Skeletal muscle satellite cell (primary cell): ENCODE measurements around the gene ARHGDIG.

Experiments used
- H3K27me3 ChIP-seq: 2 replicates; pipeline ENCODE4 v1.7.0; 2013; ENCODE audit warnings: low read length; ENCODE audit not compliant: control insufficient read depth, insufficient read depth
- H3K36me3 ChIP-seq: 2 replicates; pipeline ENCODE4 v1.7.0; 2013; ENCODE audit warnings: mild to moderate bottlenecking, control low read depth, low read length; ENCODE audit not compliant: insufficient read depth
- H3K4me1 ChIP-seq: 2 replicates; pipeline ENCODE4 v1.7.0; 2013; ENCODE audit warnings: low read length; ENCODE audit not compliant: control insufficient read depth, insufficient read depth
- H3K4me2 ChIP-seq: 2 replicates; pipeline ENCODE4 v1.7.0; 2013; ENCODE audit warnings: mild to moderate bottlenecking, low read length
- H3K4me3 ChIP-seq: 2 replicates; pipeline ENCODE4 v1.7.0; 2013; ENCODE audit warnings: low read length
- H3K9ac ChIP-seq: 2 replicates; pipeline ENCODE4 v1.7.0; 2013; ENCODE audit warnings: mild to moderate bottlenecking, low read depth, low read length, moderate library complexity
- H3K9me3 ChIP-seq: replicated peaks from 2 replicates; pipeline ENCODE4 v1.7.0; 2013; ENCODE audit warnings: mild to moderate bottlenecking, control low read depth, low read length

Gene ARHGDIG

GRCh38 chr16:293043-293775 is 12.8 kb downstream of the ARHGDIG start:
- H3K27me3 ChIP-seq: no peaks in the 10 kb centered on the region
- no peak overlapping the region for H3K4me2 ChIP-seq
- H3K9ac ChIP-seq: no peak overlapping the region
- no peak overlapping the region for H3K4me3 ChIP-seq
- no peaks in the 10 kb centered on the region for H3K9me3 ChIP-seq
- H3K36me3 ChIP-seq: peaks cover 24% of the 10 kb centered on the region
- no peaks in the 10 kb centered on the region for H3K4me1 ChIP-seq

- Histone ChIP-seq H3K27me3 (no peaks in the 10 kb centered on the region), H3K4me1 (no peaks in the 10 kb centered on the region), H3K4me2 (no peak overlapping the region), H3K4me3 (no peak overlapping the region), H3K9me3 (no peaks in the 10 kb centered on the region), H3K9ac (no peak overlapping the region), H3K36me3 (peaks cover 20% of the 10 kb centered on the region)
These were observed 15.9 kb downstream of the ARHGDIG start for GRCh38 chr16:296276-296675.

DNA sequence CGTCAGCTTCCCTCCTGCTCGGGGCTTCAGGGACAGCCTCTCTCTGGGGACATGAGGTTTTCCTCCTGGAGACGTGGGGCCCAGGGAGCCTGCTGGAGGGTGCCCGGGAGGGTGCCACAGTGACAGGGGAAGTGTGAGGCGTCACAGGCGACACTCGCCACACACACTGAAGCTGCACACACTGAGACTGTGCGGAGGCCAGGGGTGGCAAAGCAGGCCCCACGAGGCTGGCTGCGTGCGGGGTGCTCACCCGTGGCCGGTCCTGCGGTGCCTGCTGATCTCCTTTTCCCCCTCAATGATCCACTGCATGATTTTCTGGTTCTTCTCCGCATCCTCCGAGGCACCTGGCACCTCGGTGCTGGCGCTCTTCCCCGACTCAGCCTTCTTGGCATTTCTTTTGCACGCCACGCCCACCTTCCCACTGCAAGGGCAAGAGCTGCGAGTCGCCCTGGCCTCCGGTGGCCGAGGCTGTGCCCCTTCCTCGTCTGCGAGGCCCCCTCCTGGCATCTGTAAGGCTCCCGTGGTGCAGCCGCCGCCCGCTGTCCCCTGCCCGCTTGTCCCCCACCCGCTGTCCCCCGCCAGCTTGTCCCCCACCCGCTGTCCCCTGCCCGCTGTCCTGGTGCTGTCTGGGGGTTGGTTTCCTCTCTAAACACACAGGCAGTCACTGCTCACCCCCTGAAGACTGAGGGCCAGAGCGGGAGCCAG is 16.6 kb downstream of the ARHGDIG start:
- no peak overlapping the region for H3K4me2 ChIP-seq
- no peak overlapping the region for H3K9ac ChIP-seq
- H3K9me3 ChIP-seq: no peaks in the 10 kb centered on the region
- H3K4me1 ChIP-seq: no peaks in the 10 kb centered on the region
- peaks cover 18% of the 10 kb centered on the region for H3K36me3 ChIP-seq
- no peaks in the 10 kb centered on the region for H3K27me3 ChIP-seq
- H3K4me3 ChIP-seq: no peak overlapping the region

DNA sequence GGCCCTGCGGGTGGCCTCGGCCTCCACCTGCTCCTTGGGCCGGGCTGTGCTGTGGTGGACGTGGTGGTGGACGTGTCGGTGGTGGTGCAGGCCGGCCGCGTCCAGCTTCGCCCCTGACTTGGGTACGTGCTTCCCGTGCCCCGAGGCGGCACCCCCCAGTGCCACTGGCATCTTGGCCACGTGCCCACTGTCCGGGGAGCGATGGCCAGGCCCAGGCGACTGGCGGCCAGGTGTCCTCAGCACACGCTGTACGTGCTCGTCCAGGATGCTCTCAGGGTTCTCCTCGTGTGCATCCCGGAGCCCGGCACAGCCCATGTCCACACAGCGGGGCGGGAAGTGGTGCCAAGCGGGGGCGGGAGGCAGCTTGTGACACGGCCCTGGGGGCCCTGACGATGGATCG is 17.4 kb downstream of the ARHGDIG start:
- Histone ChIP-seq H3K27me3 (no peaks in the 10 kb centered on the region), H3K9ac (no peak overlapping the region), H3K36me3 (peaks cover 13% of the 10 kb centered on the region), H3K4me3 (no peak overlapping the region), H3K4me1 (no peaks in the 10 kb centered on the region), H3K4me2 (no peak overlapping the region), H3K9me3 (no peaks in the 10 kb centered on the region)

DNA sequence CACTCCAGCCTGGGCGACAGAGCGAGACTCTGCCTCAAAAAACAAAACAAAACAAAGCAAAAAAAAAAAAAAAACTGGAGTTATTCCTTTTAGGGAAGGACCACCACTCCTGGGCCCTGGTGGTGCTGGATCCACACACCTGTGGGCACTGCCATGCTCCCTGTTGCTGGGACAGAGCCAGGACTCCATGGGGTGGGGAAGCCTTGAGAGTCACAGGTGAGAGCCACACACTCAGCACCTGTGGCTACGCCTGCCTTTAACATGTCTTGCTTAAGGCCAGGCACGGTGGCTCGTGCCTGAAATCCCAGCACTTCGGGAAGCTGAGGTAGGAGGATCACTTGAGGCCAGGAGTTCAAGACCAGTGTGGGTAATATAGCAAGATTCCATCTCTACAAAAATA is 20.8 kb downstream of the ARHGDIG start:
- H3K4me2 ChIP-seq: no peak overlapping the region
- no peaks in the 10 kb centered on the region for H3K4me1 ChIP-seq
- peaks cover 16% of the 10 kb centered on the region for H3K36me3 ChIP-seq

DNA sequence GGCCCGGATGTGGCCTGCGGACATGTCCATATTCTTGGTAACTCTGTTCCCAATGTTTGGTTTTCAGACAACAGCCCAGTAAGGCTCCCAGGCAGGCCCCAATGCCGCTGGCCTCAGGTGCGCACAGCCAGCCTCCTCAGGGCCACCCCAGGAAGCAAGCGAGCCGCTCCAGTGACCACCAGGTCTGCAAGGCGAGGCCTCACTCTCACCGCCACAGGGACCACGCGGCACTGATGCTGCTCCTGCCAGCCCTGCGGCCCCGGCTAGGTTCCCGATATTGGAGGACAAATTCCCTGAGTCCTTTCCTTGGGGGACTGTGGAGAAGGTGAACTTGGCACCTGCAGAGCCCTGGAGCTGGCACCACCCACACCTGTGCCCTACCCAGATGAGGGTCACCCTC is 21.6 kb downstream of the ARHGDIG start:
- no peak overlapping the region for H3K4me2 ChIP-seq
- H3K4me1 ChIP-seq: no peaks in the 10 kb centered on the region
- H3K4me3 ChIP-seq: no peak overlapping the region
- no peaks in the 10 kb centered on the region for H3K27me3 ChIP-seq
- H3K9ac ChIP-seq: no peak overlapping the region
- H3K9me3 ChIP-seq: no peaks in the 10 kb centered on the region
- peaks cover 12% of the 10 kb centered on the region for H3K36me3 ChIP-seq

More for the DNA sequence above, 20.8 kb downstream of the ARHGDIG start:
- no peak overlapping the region for H3K9ac ChIP-seq
- H3K27me3 ChIP-seq: no peaks in the 10 kb centered on the region
- H3K9me3 ChIP-seq: no peaks in the 10 kb centered on the region
- H3K4me3 ChIP-seq: no peak overlapping the region

- Histone ChIP-seq H3K9me3 (no peaks in the 10 kb centered on the region), H3K4me1 (no peaks in the 10 kb centered on the region), H3K4me3 (no peak overlapping the region), H3K27me3 (no peaks in the 10 kb centered on the region), H3K4me2 (no peak overlapping the region), H3K36me3 (peaks cover 17% of the 10 kb centered on the region), H3K9ac (no peak overlapping the region)
These were observed 23.5 kb downstream of the ARHGDIG start for GRCh38 chr16:303760-304505.

DNA sequence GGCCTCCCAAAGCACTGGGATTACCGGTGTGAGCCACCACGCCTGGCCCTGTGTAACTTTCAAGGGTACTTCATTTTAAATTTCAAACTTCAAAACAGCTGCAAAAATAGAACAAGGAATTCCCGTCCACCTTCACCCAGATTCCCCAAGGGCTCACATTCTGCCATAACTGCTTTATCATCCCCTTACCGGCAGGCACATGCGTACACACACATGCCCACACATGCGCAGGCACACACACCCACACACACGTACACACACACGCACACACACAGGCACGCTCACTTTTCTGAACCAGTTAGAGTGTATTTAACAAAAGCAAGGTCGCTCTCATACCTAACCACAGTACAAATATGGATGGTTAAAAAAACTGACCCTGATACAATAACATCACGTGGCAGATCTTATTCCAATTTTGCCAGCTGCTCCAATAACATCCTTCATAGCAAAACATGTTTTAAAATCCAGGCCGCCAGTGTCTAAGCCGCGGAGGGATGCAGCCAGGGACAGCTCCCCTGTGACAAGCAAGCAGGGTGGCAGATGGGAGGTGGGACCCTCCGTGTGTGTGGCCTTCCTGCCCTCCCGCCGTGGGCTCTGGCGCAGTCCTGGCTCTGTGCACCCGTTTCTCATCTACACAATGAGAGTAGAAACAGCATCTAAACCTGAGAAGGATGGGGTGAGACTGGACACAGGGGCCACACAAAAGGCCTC is 25.7 kb downstream of the ARHGDIG start:
- Histone ChIP-seq H3K9me3 (no peaks in the 10 kb centered on the region), H3K36me3 (peaks cover 23% of the 10 kb centered on the region), H3K4me2 (no peak overlapping the region), H3K4me1 (no peaks in the 10 kb centered on the region), H3K27me3 (no peaks in the 10 kb centered on the region), H3K4me3 (no peak overlapping the region), H3K9ac (no peak overlapping the region)

DNA sequence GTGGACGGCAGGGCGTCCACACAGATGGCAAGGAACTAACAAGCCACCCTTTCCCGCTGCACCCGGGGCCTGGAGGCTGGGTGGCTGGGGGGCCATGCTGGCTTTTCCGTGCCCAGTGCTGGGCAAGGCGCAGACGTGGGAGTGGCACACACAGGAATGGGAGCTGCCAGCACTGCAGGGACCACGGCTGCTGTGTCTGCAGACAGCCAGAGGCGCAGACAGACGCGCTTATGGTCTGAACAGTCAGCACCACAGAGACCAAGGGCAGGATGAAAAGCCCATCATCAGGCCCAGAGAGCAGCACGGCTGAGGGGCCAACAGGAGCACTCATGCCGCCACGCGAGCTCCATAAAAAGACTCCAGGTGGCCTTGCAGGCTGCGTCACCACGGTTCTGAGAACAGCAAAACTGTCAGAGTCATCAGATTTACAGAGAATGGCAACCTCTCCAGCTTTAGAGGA is 26.6 kb downstream of the ARHGDIG start:
- H3K9ac ChIP-seq: no peak overlapping the region

DNA sequence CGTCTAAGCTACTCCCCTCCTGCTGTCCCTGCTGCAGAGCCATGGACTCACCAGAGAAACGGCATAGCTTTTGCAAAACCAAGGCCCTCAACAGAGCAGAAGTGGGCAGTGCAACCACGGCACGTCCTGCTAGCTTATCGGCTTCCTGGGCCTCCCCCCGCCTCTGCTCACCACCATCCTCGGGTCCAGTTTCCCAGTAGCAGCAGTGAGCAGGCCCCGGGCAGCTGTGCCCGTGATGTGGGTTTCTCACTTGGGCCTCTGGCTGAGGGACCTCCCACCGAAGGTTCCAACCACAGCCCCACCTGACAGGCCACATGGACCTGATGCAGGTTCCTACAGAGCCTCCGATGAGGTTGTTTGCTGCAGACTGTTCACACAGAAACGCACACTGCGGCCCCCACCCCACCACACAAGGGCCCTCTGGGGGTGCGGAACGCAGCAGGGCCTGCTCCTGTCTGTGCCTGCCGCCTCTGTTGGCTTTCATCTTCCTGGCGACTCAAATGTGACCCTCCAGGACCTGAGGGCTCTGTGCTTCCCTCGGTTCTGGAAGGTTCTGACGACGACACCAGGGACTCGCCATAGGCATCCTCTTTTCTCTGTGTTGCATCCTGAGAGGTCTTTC is 27.4 kb downstream of the ARHGDIG start:
- Histone ChIP-seq H3K4me2 (no peak overlapping the region), H3K9me3 (no peaks in the 10 kb centered on the region), H3K4me3 (no peak overlapping the region), H3K27me3 (no peaks in the 10 kb centered on the region), H3K9ac (no peak overlapping the region), H3K4me1 (no peaks in the 10 kb centered on the region), H3K36me3 (peaks cover 35% of the 10 kb centered on the region)

More for the DNA sequence above, 26.6 kb downstream of the ARHGDIG start:
- Histone ChIP-seq H3K4me2 (no peak overlapping the region), H3K9me3 (no peaks in the 10 kb centered on the region), H3K36me3 (peaks cover 27% of the 10 kb centered on the region), H3K4me3 (no peak overlapping the region), H3K27me3 (no peaks in the 10 kb centered on the region), H3K4me1 (no peaks in the 10 kb centered on the region)

DNA sequence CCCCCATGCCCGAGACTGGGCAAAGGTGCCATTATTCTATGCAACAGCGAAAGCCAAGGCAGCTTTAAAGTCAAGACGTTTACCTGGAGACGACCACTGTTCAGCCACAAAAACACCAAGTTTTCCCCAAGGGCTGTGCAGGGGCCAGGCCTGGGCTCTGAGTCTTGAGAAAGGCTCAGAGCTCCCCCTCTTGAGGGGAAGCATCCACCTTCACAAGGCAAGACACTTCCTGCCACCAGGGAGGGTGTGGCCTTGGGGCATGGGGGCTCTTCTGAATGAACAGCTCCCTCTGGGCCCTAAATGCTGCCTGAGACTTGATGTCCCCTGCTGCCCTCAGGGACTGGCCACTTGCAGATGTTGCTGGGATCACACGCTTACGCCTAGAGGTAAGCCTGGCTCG is 29.1 kb downstream of the ARHGDIG start:
- no peaks in the 10 kb centered on the region for H3K4me1 ChIP-seq
- no peak overlapping the region for H3K4me3 ChIP-seq
- H3K36me3 ChIP-seq: peaks cover 48% of the 10 kb centered on the region
- H3K9ac ChIP-seq: no peak overlapping the region
- no peak overlapping the region for H3K4me2 ChIP-seq
- no peaks in the 10 kb centered on the region for H3K27me3 ChIP-seq
- no peaks in the 10 kb centered on the region for H3K9me3 ChIP-seq
